CD4-positive, CD25-positive, alpha-beta regulatory T cell (primary cell): ENCODE data around the gene CANT1. TPM values are rescaled to one million over a fixed set of nuclear protein-coding genes. Genes with fewer than 3 reads are reported as not detected.

Experiments used
- ATAC-seq, 2 donors: fragments of 150-1000 bp; cut with Tn5 transposase; one replicate each; pipeline ENCODE4 v1.10.0; 2021; ENCODE audit warnings: low read depth in 2 of 2, moderate number of reproducible peaks in 2 of 2, moderate library complexity in 1 of 2
- DNase-seq, 3 donors: peaks; one replicate each; pipeline versions ENCODE4 v3.0.0 to v3.0.0-alpha.2; 2012 to 2022; ENCODE audit warnings: mixed read lengths in 1 of 3
- H3K27ac ChIP-seq: one replicate; pipeline ENCODE4 v1.7.0; 2013; ENCODE audit warnings: mild to moderate bottlenecking, low read length; ENCODE audit not compliant: insufficient read depth, poor library complexity, severe bottlenecking
- H3K27me3 ChIP-seq: one replicate; pipeline ENCODE4 v1.7.0; 2013; ENCODE audit warnings: low read length; ENCODE audit not compliant: control insufficient read depth, insufficient read depth
- H3K36me3 ChIP-seq: one replicate; pipeline ENCODE4 v1.7.0; 2013; ENCODE audit warnings: mild to moderate bottlenecking, low read length, moderate library complexity; ENCODE audit not compliant: control insufficient read depth, insufficient read depth
- H3K4me1 ChIP-seq: 2 replicates; pipeline ENCODE4 v1.7.0; 2013; ENCODE audit warnings: mild to moderate bottlenecking, low read length; ENCODE audit not compliant: insufficient read depth, control insufficient read depth, poor library complexity, severe bottlenecking
- H3K4me3 ChIP-seq: one replicate; pipeline ENCODE4 v1.7.0; 2013; ENCODE audit warnings: low read depth, mild to moderate bottlenecking, low read length, moderate library complexity
- H3K9me3 ChIP-seq, 2 experiments: 1 replicate in 1 of 2; 2 replicates in 1 of 2; pipeline ENCODE4 v1.7.0; 2013; ENCODE audit warnings: low read length in 2 of 2, mild to moderate bottlenecking in 1 of 2, moderate library complexity in 1 of 2; ENCODE audit not compliant: control insufficient read depth in 2 of 2
- H3K27ac Mint-ChIP-seq, 3 donors: one replicate each; pipeline ENCODE4 v1.8.0; 2020 to 2022; ENCODE audit warnings: mild to moderate bottlenecking in 3 of 3, mixed read lengths in 3 of 3, moderate library complexity in 2 of 3
- H3K27me3 Mint-ChIP-seq: one replicate; pipeline ENCODE4 v1.8.0; 2022; ENCODE audit warnings: mild to moderate bottlenecking, mixed read lengths
- H3K36me3 Mint-ChIP-seq: one replicate; pipeline ENCODE4 v1.8.0; 2020; ENCODE audit warnings: mixed read lengths
- H3K4me1 Mint-ChIP-seq, 4 donors: one replicate each; pipeline ENCODE4 v1.8.0; 2020 to 2022; ENCODE audit warnings: mixed read lengths in 4 of 4, mild to moderate bottlenecking in 1 of 4
- H3K4me3 Mint-ChIP-seq, 4 donors: one replicate each; pipeline ENCODE4 v1.8.0; 2020 to 2022; ENCODE audit warnings: mild to moderate bottlenecking in 4 of 4, mixed read lengths in 4 of 4, moderate library complexity in 3 of 4
- H3K9me3 Mint-ChIP-seq, 7 donors: one replicate each; pipeline ENCODE4 v1.8.0; 2020 to 2022; ENCODE audit warnings: mixed read lengths in 7 of 7, mild to moderate bottlenecking in 3 of 7, moderate library complexity in 2 of 7
- polyA plus RNA-seq, 4 donors: library from polyadenylated mRNA; unstranded; fragments of 300-500 nt; fragmentation: Illumina TruSeq; gene quantifications; one replicate each; pipeline ENCODE4 v1.2.3, GENCODE V29; 2021
- total RNA-seq: library from RNA; stranded (reverse); gene quantifications from one replicate; pipeline ENCODE4 v1.2.3, GENCODE V29; 2022

Gene CANT1
- total RNA-seq (49.6 TPM), polyA plus RNA-seq (10 to 100 TPM in 1 of 4 donors, 1 to 10 TPM in 3; 8.5 to 11.7 (median 9.6) TPM)

- peaks cover 8% of the 10 kb centered on the region for H3K36me3 Mint-ChIP-seq
- H3K27me3 Mint-ChIP-seq = peaks cover 29% of the 10 kb centered on the region
- peak within 1 kb of the TSS; percentile 96 to 99 (median 97) for H3K27ac Mint-ChIP-seq
- H3K9me3 ChIP-seq = no peaks in the 10 kb centered on the region
- DNase-seq (peak; percentile 75 to 90 (median 86)), ATAC-seq (peak; percentile 93 to 94)
- H3K9me3 Mint-ChIP-seq = peaks cover 0 to 10% (median 2%) of the 10 kb centered on the region in 7 donors
- no peaks in the 10 kb centered on the region for H3K36me3 ChIP-seq
- H3K4me1 ChIP-seq = peaks cover 49% of the 10 kb centered on the region
- peak within 1 kb of the TSS; percentile 86 for H3K4me3 ChIP-seq
- peaks cover 7% of the 10 kb centered on the region for H3K27me3 ChIP-seq
- peak within 1 kb of the TSS; percentile 71 for H3K27ac ChIP-seq
- H3K4me3 Mint-ChIP-seq = peak within 1 kb of the TSS; percentile 93 to 96 (median 94)
- peaks cover 8 to 55% (median 41%) of the 10 kb centered on the region in 4 donors for H3K4me1 Mint-ChIP-seq
Observed at GRCh38 chr17:79009397-79010303, at the start of gene CANT1. CANT1 (minus strand) TSS chr17:79009764; CDS start chr17:78997622, 12,142 bp downstream.

GRCh38 chr17:79057737-79058385 lies 48.3 kb upstream of the CANT1 start:
- Mint-ChIP-seq H3K9me3 (peaks cover 0 to 19% (median 5%) of the 10 kb centered on the region in 7 donors), H3K36me3 (peaks cover 4% of the 10 kb centered on the region), H3K4me3 (no peak overlapping the region), H3K27ac (no peak overlapping the region), H3K4me1 (peaks cover 0 to 2% (median 0%) of the 10 kb centered on the region in 4 donors), H3K27me3 (peaks cover 16% of the 10 kb centered on the region)
- DNase-seq = no peak
- Histone ChIP-seq H3K36me3 (no peaks in the 10 kb centered on the region), H3K4me1 (no peaks in the 10 kb centered on the region), H3K27ac (no peak overlapping the region), H3K27me3 (peaks cover 3% of the 10 kb centered on the region), H3K9me3 (peaks cover 0 to 2% of the 10 kb centered on the region in 2 experiments), H3K4me3 (no peak overlapping the region)
- ATAC-seq = no peak

GRCh38 chr17:79055197-79055596 lies 45.6 kb upstream of the CANT1 start:
- peaks cover 4% of the 10 kb centered on the region for H3K36me3 Mint-ChIP-seq
- H3K9me3 Mint-ChIP-seq = peaks cover 0 to 19% (median 5%) of the 10 kb centered on the region in 7 donors
- Histone ChIP-seq H3K9me3 (peaks cover 0 to 2% of the 10 kb centered on the region in 2 experiments), H3K36me3 (no peaks in the 10 kb centered on the region), H3K4me1 (no peaks in the 10 kb centered on the region), H3K4me3 (no peak overlapping the region), H3K27me3 (peaks cover 3% of the 10 kb centered on the region), H3K27ac (no peak overlapping the region)
- ATAC-seq (no peak), DNase-seq (no peak)
- no peak overlapping the region for H3K27ac Mint-ChIP-seq
- H3K4me3 Mint-ChIP-seq = no peak overlapping the region
- H3K4me1 Mint-ChIP-seq = peaks cover 0 to 2% (median 0%) of the 10 kb centered on the region in 4 donors
- peaks cover 16% of the 10 kb centered on the region for H3K27me3 Mint-ChIP-seq

GRCh38 chr17:79054200-79054960 lies 44.8 kb upstream of the CANT1 start:
- Histone ChIP-seq H3K4me3 (no peak overlapping the region), H3K9me3 (peaks cover 0 to 2% of the 10 kb centered on the region in 2 experiments), H3K27me3 (peaks cover 3% of the 10 kb centered on the region), H3K36me3 (no peaks in the 10 kb centered on the region), H3K4me1 (no peaks in the 10 kb centered on the region), H3K27ac (no peak overlapping the region)
- Mint-ChIP-seq H3K9me3 (peaks cover 0 to 19% (median 5%) of the 10 kb centered on the region in 7 donors), H3K4me3 (no peak overlapping the region), H3K4me1 (peaks cover 0 to 2% (median 0%) of the 10 kb centered on the region in 4 donors), H3K27ac (peak overlapping the region in 1 of 3 donors; percentile 44), H3K36me3 (peaks cover 4% of the 10 kb centered on the region), H3K27me3 (peaks cover 16% of the 10 kb centered on the region)
- DNase-seq (no peak), ATAC-seq (no peak)

GRCh38 chr17:79053251-79053925 lies 43.8 kb upstream of the CANT1 start:
- Histone ChIP-seq H3K4me1 (no peaks in the 10 kb centered on the region), H3K4me3 (no peak overlapping the region), H3K27ac (no peak overlapping the region), H3K9me3 (peaks cover 0 to 2% of the 10 kb centered on the region in 2 experiments), H3K27me3 (peaks cover 3% of the 10 kb centered on the region), H3K36me3 (no peaks in the 10 kb centered on the region)
- DNase-seq (no peak), ATAC-seq (no peak)
- Mint-ChIP-seq H3K27me3 (peaks cover 16% of the 10 kb centered on the region), H3K9me3 (peaks cover 0 to 19% (median 5%) of the 10 kb centered on the region in 7 donors), H3K36me3 (peaks cover 4% of the 10 kb centered on the region), H3K4me3 (no peak overlapping the region), H3K27ac (no peak overlapping the region), H3K4me1 (no peaks in the 10 kb centered on the region)

- Histone ChIP-seq H3K4me1 (no peaks in the 10 kb centered on the region), H3K27ac (no peak overlapping the region)
- no peaks in the 10 kb centered on the region for H3K4me1 Mint-ChIP-seq
Observed at GRCh38 chr17:79052131-79052530, 42.6 kb upstream of the CANT1 start.

GRCh38 chr17:79051306-79051705 lies 41.7 kb upstream of the CANT1 start:
- Histone ChIP-seq H3K36me3 (no peaks in the 10 kb centered on the region), H3K9me3 (peaks cover 0 to 2% of the 10 kb centered on the region in 2 experiments), H3K4me1 (no peaks in the 10 kb centered on the region), H3K4me3 (no peak overlapping the region), H3K27me3 (peaks cover 3% of the 10 kb centered on the region), H3K27ac (no peak overlapping the region)
- peaks cover 16% of the 10 kb centered on the region for H3K27me3 Mint-ChIP-seq
- H3K4me3 Mint-ChIP-seq = no peak overlapping the region
- H3K36me3 Mint-ChIP-seq = peaks cover 4% of the 10 kb centered on the region
- DNase-seq (no peak), ATAC-seq (no peak)
- no peak overlapping the region for H3K27ac Mint-ChIP-seq
- no peaks in the 10 kb centered on the region for H3K4me1 Mint-ChIP-seq
- H3K9me3 Mint-ChIP-seq = peaks cover 0 to 15% (median 3%) of the 10 kb centered on the region in 7 donors

More at GRCh38 chr17:79052131-79052530, 42.6 kb upstream of the CANT1 start:
- Histone ChIP-seq H3K4me3 (no peak overlapping the region), H3K9me3 (peaks cover 0 to 2% of the 10 kb centered on the region in 2 experiments), H3K27me3 (peaks cover 3% of the 10 kb centered on the region), H3K36me3 (no peaks in the 10 kb centered on the region)
- H3K27me3 Mint-ChIP-seq = peaks cover 16% of the 10 kb centered on the region
- H3K27ac Mint-ChIP-seq = no peak overlapping the region
- H3K36me3 Mint-ChIP-seq = peaks cover 4% of the 10 kb centered on the region
- DNase-seq (no peak), ATAC-seq (no peak)
- peaks cover 0 to 15% (median 3%) of the 10 kb centered on the region in 7 donors for H3K9me3 Mint-ChIP-seq
- no peak overlapping the region for H3K4me3 Mint-ChIP-seq
